Smooth muscle cell (in vitro differentiated cells): ENCODE results near the gene SETD6. TPM values are rescaled to one million over a fixed set of nuclear protein-coding genes. Genes with fewer than 3 reads are reported as not detected.

Source experiments
- DNase-seq: peaks from one replicate; lab custom pipeline; 2025; ENCODE audit not compliant: unreplicated experiment; lab: John Stamatoyannopoulos, UW
- H2AFZ ChIP-seq: fragments of 200-600 bp; sonication (generic); 2 replicates; pipeline ENCODE4 v1.6.0; 2016; ENCODE audit warnings: antibody characterized with exemption, low read depth, mild to moderate bottlenecking
- H3F3A ChIP-seq: fragments of 200-600 bp; sonication (generic); 2 replicates; pipeline ENCODE4 v1.6.0; 2017; ENCODE audit warnings: antibody characterized with exemption, low read depth
- H3K27ac ChIP-seq: fragments of 200-600 bp; sonication (generic); 2 replicates; pipeline ENCODE4 v1.5.1; 2016; ENCODE audit warnings: low read depth, mild to moderate bottlenecking
- H3K27me3 ChIP-seq: fragments of 200-600 bp; sonication (generic); 2 replicates; pipeline ENCODE4 v1.6.1; 2016; ENCODE audit warnings: low read depth, mild to moderate bottlenecking
- H3K36me3 ChIP-seq: fragments of 200-600 bp; sonication (generic); 2 replicates; pipeline ENCODE4 v1.5.1; 2016; ENCODE audit warnings: low read depth
- H3K4me1 ChIP-seq: fragments of 200-600 bp; sonication (generic); 2 replicates; pipeline ENCODE4 v1.5.1; 2016; ENCODE audit warnings: low read depth
- H3K4me2 ChIP-seq: fragments of 200-600 bp; sonication (generic); 2 replicates; pipeline ENCODE4 v1.6.0; 2016; ENCODE audit warnings: mild to moderate bottlenecking
- H3K4me3 ChIP-seq: fragments of 200-600 bp; sonication (generic); 2 replicates; pipeline ENCODE4 v1.5.1; 2016; ENCODE audit warnings: mild to moderate bottlenecking
- H3K79me2 ChIP-seq: fragments of 200-600 bp; sonication (generic); 2 replicates; pipeline ENCODE4 v1.6.0; 2016; ENCODE audit warnings: low read depth, mild to moderate bottlenecking
- H3K9ac ChIP-seq: fragments of 200-600 bp; sonication (generic); 2 replicates; pipeline ENCODE4 v1.6.0; 2016; ENCODE audit warnings: low read depth
- H3K9me3 ChIP-seq: fragments of 200-600 bp; sonication (generic); replicated peaks from 2 replicates; pipeline ENCODE4 v1.5.1; 2016; ENCODE audit warnings: low read depth
- H4K20me1 ChIP-seq: fragments of 200-600 bp; sonication (generic); 2 replicates; pipeline ENCODE4 v1.6.0; 2016; ENCODE audit warnings: low read depth
- CTCF ChIP-seq: fragments of 200-600 bp; sonication (generic); IDR thresholded peaks from 2 replicates; pipeline ENCODE4 v1.5.1; 2017; ENCODE audit warnings: borderline replicate concordance, mild to moderate bottlenecking, antibody characterized with exemption; ENCODE audit not compliant: insufficient read depth, poor library complexity, severe bottlenecking
- WGBS: methylation state at CpG from one replicate; pipeline ENCODE4 v1.1.7; 2016; ENCODE audit warnings: low lambda C conversion rate; 5-methylcytosine and 5-hydroxymethylcytosine counted together
- polyA plus RNA-seq: library from polyadenylated mRNA; unstranded; fragments of >200 nt; fragmentation: Nextera tagmentation; extraction: Ambion mirVana; gene quantifications from 2 replicates; pipeline ENCODE4 v1.2.1, GENCODE V29; 2016
- total RNA-seq: library from RNA; depleted of rRNA; stranded (reverse); fragments of >200 nt; gene quantifications from 2 replicates; pipeline ENCODE4 v1.2.3, GENCODE V29; 2014

The SETD6 gene
- total and polyA plus RNA-seq, 2 experiments from 2014 or later: 6.8 to 8.4 TPM

GRCh38 chr16:58503166-58503862 lies 12.0 kb upstream of the SETD6 start:
- TF ChIP-seq CTCF: no peak
- H2AFZ ChIP-seq: no peak overlapping the region
- no peaks in the 10 kb centered on the region for H4K20me1 ChIP-seq
- H3K4me3 ChIP-seq: no peak overlapping the region
- H3K79me2 ChIP-seq: no peaks in the 10 kb centered on the region
- no peak overlapping the region for H3K9ac ChIP-seq
- 97% methylated on average over 14 of the region's 14 CpGs for WGBS
- no peaks in the 10 kb centered on the region for H3F3A ChIP-seq
- no peak overlapping the region for H3K27ac ChIP-seq
- no peaks in the 10 kb centered on the region for H3K36me3 ChIP-seq
- H3K27me3 ChIP-seq: no peaks in the 10 kb centered on the region
- H3K9me3 ChIP-seq: no peaks in the 10 kb centered on the region
- DNase-seq: no peak
- H3K4me2 ChIP-seq: no peak overlapping the region
- peaks cover 8% of the 10 kb centered on the region for H3K4me1 ChIP-seq

GRCh38 chr16:58503863-58504688 lies 11.2 kb upstream of the SETD6 start:
- Histone ChIP-seq H2AFZ (no peak overlapping the region), H3K36me3 (no peaks in the 10 kb centered on the region), H3K79me2 (no peaks in the 10 kb centered on the region), H3K4me1 (peaks cover 8% of the 10 kb centered on the region), H3K27ac (no peak overlapping the region), H3K27me3 (no peaks in the 10 kb centered on the region), H3F3A (no peaks in the 10 kb centered on the region), H3K4me2 (no peak overlapping the region), H4K20me1 (no peaks in the 10 kb centered on the region), H3K4me3 (no peak overlapping the region), H3K9ac (no peak overlapping the region), H3K9me3 (no peaks in the 10 kb centered on the region)
- 96% methylated on average over 21 of the region's 21 CpGs for WGBS
- no peak for TF ChIP-seq CTCF
- no peak for DNase-seq

- Histone ChIP-seq H3K4me2 (no peak overlapping the region), H3K9me3 (no peaks in the 10 kb centered on the region), H3K4me1 (peaks cover 2% of the 10 kb centered on the region), H3K36me3 (no peaks in the 10 kb centered on the region), H3F3A (no peaks in the 10 kb centered on the region), H4K20me1 (no peaks in the 10 kb centered on the region), H3K27ac (no peak overlapping the region), H2AFZ (no peak overlapping the region), H3K79me2 (no peaks in the 10 kb centered on the region), H3K9ac (no peak overlapping the region), H3K4me3 (no peak overlapping the region), H3K27me3 (no peaks in the 10 kb centered on the region)
- no peak for TF ChIP-seq CTCF
- 93% methylated on average over 16 of the region's 20 CpGs for WGBS
- DNase-seq: no peak
These were observed 8.8 kb upstream of the SETD6 start for GRCh38 chr16:58506241-58507194.
